HepG2 (cell line): ENCODE measurements around the gene ARFIP2. TPM values are rescaled to one million over a fixed set of nuclear protein-coding genes. Genes with fewer than 3 reads are reported as not detected.

Experiments used
- BCL3 ChIP-seq: sonication (generic); formaldehyde crosslinking; IDR thresholded peaks from 2 replicates; pipeline ENCODE4 v1.5.1; 2020; ENCODE audit warnings: mild to moderate bottlenecking, missing genetic modification reagents, moderate library complexity
- CENPX ChIP-seq: sonication (generic); formaldehyde crosslinking; IDR thresholded peaks from 2 replicates; pipeline ENCODE4 v1.9.0; 2021; ENCODE audit warnings: mild to moderate bottlenecking, missing genetic modification reagents, moderate library complexity
- ETV6 ChIP-seq: sonication (generic); formaldehyde crosslinking; conservative IDR thresholded peaks from 2 replicates; pipeline ENCODE4 v1.4.0; 2020; ENCODE audit warnings: missing genetic modification reagents
- FOXA3 ChIP-seq: IDR thresholded peaks from 2 replicates; pipeline ENCODE4 v1.6.1; 2016; ENCODE audit warnings: missing genetic modification reagents, missing compliant biosample characterization
- KLF12 ChIP-seq: sonication (generic); formaldehyde crosslinking; IDR thresholded peaks from 2 replicates; pipeline ENCODE4 v1.4.0; 2020; ENCODE audit warnings: missing genetic modification reagents, borderline replicate concordance
- MNT ChIP-seq: fragments of 450-650 bp; IDR thresholded peaks from 2 replicates; pipeline ENCODE4 v1.6.1; 2016
- SALL1 ChIP-seq: sonication (generic); formaldehyde crosslinking; IDR thresholded peaks from 2 replicates; pipeline ENCODE4 v1.8.0; 2022; ENCODE audit warnings: mild to moderate bottlenecking, missing genetic modification reagents
- TCF7 ChIP-seq: sonication (generic); IDR thresholded peaks from 2 replicates; pipeline ENCODE4 v1.6.1; 2016; ENCODE audit warnings: antibody characterized with exemption, low read depth
- TCF7L2 ChIP-seq: IDR thresholded peaks from 2 replicates; pipeline ENCODE4 v1.6.1; 2011; ENCODE audit warnings: mild to moderate bottlenecking, low read depth, low read length, moderate library complexity
- UBTF ChIP-seq: sonication (generic); formaldehyde crosslinking; IDR thresholded peaks from 2 replicates; pipeline ENCODE4 v1.4.0; 2020; ENCODE audit warnings: mild to moderate bottlenecking, missing genetic modification reagents
- ZBTB3 ChIP-seq: sonication (generic); formaldehyde crosslinking; IDR thresholded peaks from 2 replicates; pipeline ENCODE4 v1.4.0; 2020; ENCODE audit warnings: low read depth, mild to moderate bottlenecking, moderate library complexity, missing genetic modification reagents, borderline replicate concordance
- ZMYM4 ChIP-seq: sonication (generic); formaldehyde crosslinking; IDR thresholded peaks from 2 replicates; pipeline ENCODE4 v1.8.1; 2023; ENCODE audit warnings: mild to moderate bottlenecking, missing genetic modification reagents
- ZNF10 ChIP-seq: sonication (generic); formaldehyde crosslinking; IDR thresholded peaks from 2 replicates; pipeline ENCODE4 v1.4.0; 2020; ENCODE audit warnings: mild to moderate bottlenecking, low read depth, missing genetic modification reagents, borderline replicate concordance
- ZNF160 ChIP-seq: sonication (generic); formaldehyde crosslinking; IDR thresholded peaks from 2 replicates; pipeline ENCODE4 v1.8.0; 2022; ENCODE audit warnings: mild to moderate bottlenecking, inconsistent platforms, missing genetic modification reagents
- ZNF20 ChIP-seq: sonication (generic); formaldehyde crosslinking; IDR thresholded peaks from 2 replicates; pipeline ENCODE4 v1.4.0; 2020; ENCODE audit warnings: mild to moderate bottlenecking, moderate library complexity, missing genetic modification reagents
- polyA plus RNA-seq, 8 experiments: library from polyadenylated mRNA; depleted of rRNA in 3 of 8; stranded (reverse) in 7 of 8; unstranded in 1 of 8; fragments of >200 nt; fragmentation: Illumina TruSeq in 4 of 8; extraction: Trizol in 4 of 8; gene quantifications; 2 replicates each; pipeline versions ENCODE4 v1.2.1 to v1.2.3, GENCODE V29; 2011 to 2016; ENCODE audit warnings: low read depth in 4 of 8, missing spikeins in 1 of 8, mixed read lengths in 1 of 8; ENCODE audit not compliant: insufficient read depth in 1 of 8
- total RNA-seq, 5 experiments: library from RNA; depleted of rRNA; stranded (reverse); fragments of >200 nt; fragmentation: Illumina TruSeq; extraction: Trizol; gene quantifications; 2 replicates each; pipeline ENCODE4 v1.2.3, GENCODE V29; 2016; ENCODE audit warnings: low read depth in 1 of 5
- TF ChIP-seq, protein P1 (sequence below): sonication (generic); formaldehyde crosslinking; conservative IDR thresholded peaks from 2 replicates; pipeline ENCODE4 v1.4.0; 2020; ENCODE audit warnings: mild to moderate bottlenecking, missing genetic modification reagents, moderate library complexity
- TF ChIP-seq, protein P2 (sequence below): sonication (generic); formaldehyde crosslinking; IDR thresholded peaks from 2 replicates; pipeline ENCODE4 v1.5.1; 2020; ENCODE audit warnings: mild to moderate bottlenecking, moderate library complexity, missing genetic modification reagents

Gene ARFIP2
- total and polyA plus RNA-seq, 2 of the 13 experiments (the other 11 are each of a cell fraction or from before 2014, with no cell fraction given): 56.6 to 60.2 TPM

DNA sequence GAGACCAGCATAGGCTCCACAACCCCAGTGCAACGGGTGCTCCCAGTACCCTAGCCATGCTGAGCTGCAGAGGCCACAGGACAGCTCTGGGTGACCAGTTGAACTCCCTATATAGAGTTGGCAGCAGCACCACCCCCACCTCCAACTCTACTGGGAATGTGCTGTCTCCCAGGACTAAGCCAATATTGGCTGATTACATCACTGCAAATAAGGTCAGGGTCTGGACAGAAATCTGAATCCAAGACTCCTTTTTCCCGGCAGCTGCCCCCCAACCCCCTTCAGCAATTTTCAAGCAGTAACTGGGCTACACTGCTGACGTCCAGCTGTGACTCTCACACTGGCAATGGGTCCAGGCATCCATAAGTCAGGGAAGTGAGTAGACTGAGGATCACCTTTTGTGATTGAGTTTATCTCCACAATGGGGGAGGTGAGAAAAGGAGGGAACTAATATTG is 40.2 kb downstream of the ARFIP2 start, which contains the start of gene HPX (continued):
- TF ChIP-seq ZNF10 (CRISPR knock-in tag) (no peak), BCL3 (CRISPR knock-in tag) (no peak), TCF7 (no peak), UBTF (CRISPR knock-in tag) (peak; percentile 36; the same call in 1 of the 2 replicates), KLF12 (CRISPR knock-in tag) (no peak), ZNF160 (CRISPR knock-in tag) (0 out of 2 replicates have a peak, but pooled peaks have one; percentile 58), TCF7L2 (no peak), SALL1 (CRISPR knock-in tag) (peak; percentile 60; the same call in 1 of the 2 replicates), ZMYM4 (CRISPR knock-in tag) (peak; percentile 59), MNT (no peak), ZBTB3 (CRISPR knock-in tag) (no peak), CENPX (no peak), ETV6 (CRISPR knock-in tag) (no peak), FOXA3 (CRISPR knock-in tag) (peak; percentile 87), ZNF20 (CRISPR knock-in tag) (no peak)
- TF ChIP-seq, protein P1, sequence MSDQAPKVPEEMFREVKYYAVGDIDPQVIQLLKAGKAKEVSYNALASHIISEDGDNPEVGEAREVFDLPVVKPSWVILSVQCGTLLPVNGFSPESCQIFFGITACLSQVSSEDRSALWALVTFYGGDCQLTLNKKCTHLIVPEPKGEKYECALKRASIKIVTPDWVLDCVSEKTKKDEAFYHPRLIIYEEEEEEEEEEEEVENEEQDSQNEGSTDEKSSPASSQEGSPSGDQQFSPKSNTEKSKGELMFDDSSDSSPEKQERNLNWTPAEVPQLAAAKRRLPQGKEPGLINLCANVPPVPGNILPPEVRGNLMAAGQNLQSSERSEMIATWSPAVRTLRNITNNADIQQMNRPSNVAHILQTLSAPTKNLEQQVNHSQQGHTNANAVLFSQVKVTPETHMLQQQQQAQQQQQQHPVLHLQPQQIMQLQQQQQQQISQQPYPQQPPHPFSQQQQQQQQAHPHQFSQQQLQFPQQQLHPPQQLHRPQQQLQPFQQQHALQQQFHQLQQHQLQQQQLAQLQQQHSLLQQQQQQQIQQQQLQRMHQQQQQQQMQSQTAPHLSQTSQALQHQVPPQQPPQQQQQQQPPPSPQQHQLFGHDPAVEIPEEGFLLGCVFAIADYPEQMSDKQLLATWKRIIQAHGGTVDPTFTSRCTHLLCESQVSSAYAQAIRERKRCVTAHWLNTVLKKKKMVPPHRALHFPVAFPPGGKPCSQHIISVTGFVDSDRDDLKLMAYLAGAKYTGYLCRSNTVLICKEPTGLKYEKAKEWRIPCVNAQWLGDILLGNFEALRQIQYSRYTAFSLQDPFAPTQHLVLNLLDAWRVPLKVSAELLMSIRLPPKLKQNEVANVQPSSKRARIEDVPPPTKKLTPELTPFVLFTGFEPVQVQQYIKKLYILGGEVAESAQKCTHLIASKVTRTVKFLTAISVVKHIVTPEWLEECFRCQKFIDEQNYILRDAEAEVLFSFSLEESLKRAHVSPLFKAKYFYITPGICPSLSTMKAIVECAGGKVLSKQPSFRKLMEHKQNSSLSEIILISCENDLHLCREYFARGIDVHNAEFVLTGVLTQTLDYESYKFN (CRISPR knock-in tag): peak; percentile 83
- TF ChIP-seq, protein P2, sequence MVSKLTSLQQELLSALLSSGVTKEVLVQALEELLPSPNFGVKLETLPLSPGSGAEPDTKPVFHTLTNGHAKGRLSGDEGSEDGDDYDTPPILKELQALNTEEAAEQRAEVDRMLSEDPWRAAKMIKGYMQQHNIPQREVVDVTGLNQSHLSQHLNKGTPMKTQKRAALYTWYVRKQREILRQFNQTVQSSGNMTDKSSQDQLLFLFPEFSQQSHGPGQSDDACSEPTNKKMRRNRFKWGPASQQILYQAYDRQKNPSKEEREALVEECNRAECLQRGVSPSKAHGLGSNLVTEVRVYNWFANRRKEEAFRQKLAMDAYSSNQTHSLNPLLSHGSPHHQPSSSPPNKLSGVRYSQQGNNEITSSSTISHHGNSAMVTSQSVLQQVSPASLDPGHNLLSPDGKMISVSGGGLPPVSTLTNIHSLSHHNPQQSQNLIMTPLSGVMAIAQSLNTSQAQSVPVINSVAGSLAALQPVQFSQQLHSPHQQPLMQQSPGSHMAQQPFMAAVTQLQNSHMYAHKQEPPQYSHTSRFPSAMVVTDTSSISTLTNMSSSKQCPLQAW: no peak
